Heart left ventricle (tissue), 13 donors: ENCODE results near the gene PKNOX2.

Experiments used
- CTCF ChIP-seq, 12 donors: fragments of 200-600 bp; sonication (generic) in 4 of 12; IDR thresholded peaks; one replicate each; pipeline versions ENCODE4 v1.5.0 to v1.8.0; 2018 to 2022; ENCODE audit warnings: antibody characterized with exemption in 12 of 12, mild to moderate bottlenecking in 5 of 12
- POLR2A ChIP-seq, 2 donors: fragments of 450-650 bp; IDR thresholded peaks; one replicate each; pipeline ENCODE4 v1.6.1; 2017; ENCODE audit warnings: antibody characterized with exemption in 2 of 2, mild to moderate bottlenecking in 2 of 2, moderate library complexity in 2 of 2
- donor health status: ischemic (EF 13 %, LVEDD 7.1; RV severe dilation, severe dysfunction).
- donor health status: DM: no; HTN: yes; CAD: no.
- donor health status: DM: no; HTN: no; CAD: no.
- donor health status: ischemic (EF 25% LVEDD 6.9; RV normal size, moderate dysfunction).
- donor health status: ischemic (EF 25% LVEDD 5.7; RV mildly dilated, moderate dysfunction).
- donor health status: ischemic (EF 35%, LVEDD 5.7; RV mildly dilated, moderate dysfunction).
- donor health status: nonischemic (EF 11% LVEDD 7.7; RV severe dilation, severe dysfunction).
- donor health status: DM: yes; HTN: yes; CAD: no.
- donor health status: PGD.
- donor health status: ischemic (EF 29% LVEDD 5.4; RV normal size, mild dysfunction).
- donor health status: nonischemic (EF 23%, LVEDD 6.1; RV moderate dilation, normal function).

GRCh38 chr11:125401746-125402145, 237.2 kb downstream of the PKNOX2 start:
- TF ChIP-seq POLR2A (IDR thresholded peaks at IDR 0.05) (no peak), CTCF (IDR thresholded peaks at IDR 0.05) (no peak)
